ENCODE results near the gene RFX1.

The RFX1 gene

DNA sequence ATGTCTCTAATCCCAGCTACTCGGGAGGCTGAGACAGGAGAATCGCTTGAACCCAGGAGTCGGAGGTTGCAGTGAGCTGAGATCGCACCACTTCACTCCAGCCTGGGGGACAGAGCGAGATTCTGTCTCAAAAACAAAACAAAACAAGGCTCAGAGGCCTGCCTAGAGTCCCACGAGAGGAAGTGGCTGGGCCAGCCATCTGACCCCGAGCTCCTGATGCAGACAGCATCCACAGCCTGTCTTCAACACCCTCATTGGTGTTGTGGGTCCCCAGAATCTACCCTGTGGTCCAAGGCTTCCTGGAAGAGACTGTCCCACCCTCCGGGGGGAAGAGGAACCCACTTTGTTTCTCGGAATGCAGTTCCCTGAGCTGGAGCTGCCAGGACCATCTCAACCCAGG is 24.7 kb downstream of the RFX1 start:
- no peaks in the 10 kb centered on the region for H3K79me2 ChIP-seq (ENCODE audit: low read length)
- TF ChIP-seq EZH2 (optimal IDR thresholded peaks at IDR 0.05; ENCODE audit: low read depth, low read length) (no peak), EZH2phosphoT487 (IDR thresholded peaks at IDR 0.05; ENCODE audit: low read length) (no peak)
- TF ChIP-seq, protein P1, sequence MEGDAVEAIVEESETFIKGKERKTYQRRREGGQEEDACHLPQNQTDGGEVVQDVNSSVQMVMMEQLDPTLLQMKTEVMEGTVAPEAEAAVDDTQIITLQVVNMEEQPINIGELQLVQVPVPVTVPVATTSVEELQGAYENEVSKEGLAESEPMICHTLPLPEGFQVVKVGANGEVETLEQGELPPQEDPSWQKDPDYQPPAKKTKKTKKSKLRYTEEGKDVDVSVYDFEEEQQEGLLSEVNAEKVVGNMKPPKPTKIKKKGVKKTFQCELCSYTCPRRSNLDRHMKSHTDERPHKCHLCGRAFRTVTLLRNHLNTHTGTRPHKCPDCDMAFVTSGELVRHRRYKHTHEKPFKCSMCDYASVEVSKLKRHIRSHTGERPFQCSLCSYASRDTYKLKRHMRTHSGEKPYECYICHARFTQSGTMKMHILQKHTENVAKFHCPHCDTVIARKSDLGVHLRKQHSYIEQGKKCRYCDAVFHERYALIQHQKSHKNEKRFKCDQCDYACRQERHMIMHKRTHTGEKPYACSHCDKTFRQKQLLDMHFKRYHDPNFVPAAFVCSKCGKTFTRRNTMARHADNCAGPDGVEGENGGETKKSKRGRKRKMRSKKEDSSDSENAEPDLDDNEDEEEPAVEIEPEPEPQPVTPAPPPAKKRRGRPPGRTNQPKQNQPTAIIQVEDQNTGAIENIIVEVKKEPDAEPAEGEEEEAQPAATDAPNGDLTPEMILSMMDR (IDR thresholded peaks at IDR 0.05; ENCODE audit: low read length) = no peak
- H3F3A ChIP-seq (ENCODE audit: insufficient read depth, low read length) = peaks cover 13% of the 10 kb centered on the region
- no peak for DNase-seq
- H2AFZ ChIP-seq (ENCODE audit: low read length) = no peak overlapping the region
- no peak overlapping the region for H3K4me2 ChIP-seq (ENCODE audit: low read depth, low read length)
- H3K27me3 ChIP-seq (replicated peaks; ENCODE audit: insufficient read depth, low read length) = no peaks in the 10 kb centered on the region
- H3K27ac ChIP-seq (ENCODE audit: low read length) = no peak overlapping the region
- no peaks in the 10 kb centered on the region for H3K9me2 ChIP-seq (replicated peaks; ENCODE audit: insufficient read depth, low read length)
- no peaks in the 10 kb centered on the region for H4K20me1 ChIP-seq (ENCODE audit: insufficient read depth, low read length)
- no peak overlapping the region for H3K9ac ChIP-seq (ENCODE audit: low read length)
- no peak overlapping the region for H3K4me3 ChIP-seq (ENCODE audit: low read length)
- H3K36me3 ChIP-seq (replicated peaks; ENCODE audit: insufficient read depth, low read length) = no peaks in the 10 kb centered on the region
- H3K9me3 ChIP-seq (replicated peaks; ENCODE audit: insufficient read depth, low read length) = no peaks in the 10 kb centered on the region
- peaks cover 9% of the 10 kb centered on the region for H3K4me1 ChIP-seq (ENCODE audit: low read length)

DNA sequence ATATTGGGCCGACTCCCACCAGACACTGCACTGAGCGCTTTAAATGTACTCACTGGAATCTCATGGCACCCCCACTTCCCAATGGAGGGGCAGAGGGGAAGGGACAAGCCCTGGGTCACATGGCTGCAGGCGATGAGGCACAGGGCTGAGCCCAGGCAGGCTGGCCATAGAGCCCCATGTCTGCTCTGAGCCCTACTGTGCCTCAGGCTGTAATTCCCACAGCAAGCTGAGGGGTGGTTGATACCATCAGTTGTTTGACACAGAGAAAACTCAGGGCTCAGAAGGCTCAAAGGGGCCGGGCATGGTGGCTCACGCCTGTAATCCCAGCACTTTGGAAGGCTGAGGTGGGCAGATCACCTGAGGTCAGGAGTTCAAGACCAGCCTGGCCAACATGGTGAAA is 25.1 kb downstream of the RFX1 start:
- Histone ChIP-seq H3K36me3 (replicated peaks; ENCODE audit: insufficient read depth, low read length) (no peaks in the 10 kb centered on the region), H3K27ac (ENCODE audit: low read length) (no peak overlapping the region), H3K9me3 (replicated peaks; ENCODE audit: insufficient read depth, low read length) (no peaks in the 10 kb centered on the region), H3K4me1 (ENCODE audit: low read length) (peaks cover 6% of the 10 kb centered on the region), H3K79me2 (ENCODE audit: low read length) (no peaks in the 10 kb centered on the region), H2AFZ (ENCODE audit: low read length) (no peak overlapping the region), H3K4me3 (ENCODE audit: low read length) (no peak overlapping the region), H3K9ac (ENCODE audit: low read length) (no peak overlapping the region), H3F3A (ENCODE audit: insufficient read depth, low read length) (peaks cover 9% of the 10 kb centered on the region), H3K4me2 (ENCODE audit: low read depth, low read length) (no peak overlapping the region), H3K27me3 (replicated peaks; ENCODE audit: insufficient read depth, low read length) (no peaks in the 10 kb centered on the region), H3K9me2 (replicated peaks; ENCODE audit: insufficient read depth, low read length) (no peaks in the 10 kb centered on the region), H4K20me1 (ENCODE audit: insufficient read depth, low read length) (no peaks in the 10 kb centered on the region)
- no peak for DNase-seq
- TF ChIP-seq, protein P1 (IDR thresholded peaks at IDR 0.05; ENCODE audit: low read length) = no peak
- TF ChIP-seq EZH2 (optimal IDR thresholded peaks at IDR 0.05; ENCODE audit: low read depth, low read length) (no peak), EZH2phosphoT487 (IDR thresholded peaks at IDR 0.05; ENCODE audit: low read length) (no peak)

DNA sequence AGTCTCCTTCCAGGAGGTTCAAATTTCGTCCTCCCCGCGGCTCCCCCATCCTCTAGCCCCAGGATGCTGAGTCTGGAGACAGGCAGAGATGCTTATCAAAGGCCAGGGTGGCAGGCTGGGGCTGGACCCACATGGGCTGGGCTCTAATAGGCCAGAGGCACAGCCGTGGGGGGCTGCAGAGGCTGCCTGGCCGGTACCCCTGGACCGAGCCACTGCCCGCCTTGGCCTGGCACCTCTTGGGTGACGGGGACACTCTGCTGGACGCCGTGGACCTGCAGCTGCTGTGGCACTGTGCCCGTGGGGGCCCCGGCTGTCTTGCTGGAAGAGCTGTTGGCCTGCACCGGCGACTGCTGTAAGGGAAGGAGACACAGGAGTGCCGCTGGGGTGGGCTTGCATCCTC is 25.8 kb downstream of the RFX1 start:
- no peak overlapping the region for H3K4me2 ChIP-seq (ENCODE audit: low read depth, low read length)
- no peak overlapping the region for H3K4me3 ChIP-seq (ENCODE audit: low read length)
- H3F3A ChIP-seq (ENCODE audit: insufficient read depth, low read length) = peaks cover 2% of the 10 kb centered on the region
- H3K27ac ChIP-seq (ENCODE audit: low read length) = no peak overlapping the region
- no peaks in the 10 kb centered on the region for H3K4me1 ChIP-seq (ENCODE audit: low read length)
- no peaks in the 10 kb centered on the region for H3K79me2 ChIP-seq (ENCODE audit: low read length)
- no peak for DNase-seq
- no peak overlapping the region for H3K9ac ChIP-seq (ENCODE audit: low read length)
- no peaks in the 10 kb centered on the region for H4K20me1 ChIP-seq (ENCODE audit: insufficient read depth, low read length)
- H3K9me3 ChIP-seq (replicated peaks; ENCODE audit: insufficient read depth, low read length) = no peaks in the 10 kb centered on the region
- no peak for TF ChIP-seq EZH2 (optimal IDR thresholded peaks at IDR 0.05; ENCODE audit: low read depth, low read length)
- TF ChIP-seq, protein P1 (IDR thresholded peaks at IDR 0.05; ENCODE audit: low read length) = no peak
- TF ChIP-seq EZH2phosphoT487 (IDR thresholded peaks at IDR 0.05; ENCODE audit: low read length) = no peak
- H2AFZ ChIP-seq (ENCODE audit: low read length) = no peak overlapping the region
- H3K36me3 ChIP-seq (replicated peaks; ENCODE audit: insufficient read depth, low read length) = no peaks in the 10 kb centered on the region
- no peaks in the 10 kb centered on the region for H3K27me3 ChIP-seq (replicated peaks; ENCODE audit: insufficient read depth, low read length)
- no peaks in the 10 kb centered on the region for H3K9me2 ChIP-seq (replicated peaks; ENCODE audit: insufficient read depth, low read length)

Data from MM.1S (cell line).